Upper lobe of left lung (tissue), 6 donors: ENCODE results near the gene QKI. TPM values are rescaled to one million over a fixed set of nuclear protein-coding genes. Genes with fewer than 3 reads are reported as not detected.
A peak's percentile ranks its signal among the peaks of the same experiment; 100 is the strongest.

Source experiments
- ATAC-seq, 2 donors: fragments of 200-7000 bp; cut with Tn5 transposase; one replicate each; pipeline ENCODE4 v1.9.1; 2022; ENCODE audit warnings: mild to moderate bottlenecking in 2 of 2, moderate library complexity in 2 of 2; ENCODE audit not compliant: low FRiP score in 2 of 2
- DNase-seq, 2 donors: peaks; one replicate each; pipeline ENCODE4 v3.0.0-alpha.2; 2019 to 2020
- H3K27ac ChIP-seq, 4 donors: fragments of 200-600 bp; sonication (generic); one replicate each; pipeline ENCODE4 v1.5.1; 2016 to 2019
- H3K27me3 ChIP-seq, 4 donors: fragments of 200-600 bp; sonication (generic); one replicate each; pipeline ENCODE4 v1.5.1; 2017 to 2019
- H3K36me3 ChIP-seq, 4 donors: fragments of 200-600 bp; sonication (generic); one replicate each; pipeline ENCODE4 v1.5.1; 2016 to 2019
- H3K4me1 ChIP-seq, 4 donors: fragments of 200-600 bp; sonication (generic); one replicate each; pipeline ENCODE4 v1.5.1; 2018 to 2019
- H3K4me3 ChIP-seq, 4 donors: fragments of 200-600 bp; sonication (generic); one replicate each; pipeline ENCODE4 v1.5.1; 2017 to 2019; ENCODE audit warnings: mild to moderate bottlenecking in 2 of 4, moderate library complexity in 1 of 4
- H3K9me3 ChIP-seq, 4 donors: fragments of 200-600 bp; sonication (generic); one replicate each; pipeline ENCODE4 v1.5.1; 2018 to 2019
- CTCF ChIP-seq, 6 experiments: fragments of 450-650 bp in 4 of 6; fragments of 200-600 bp in 2 of 6; sonication (generic) in 2 of 6; IDR thresholded peaks; one replicate each; pipeline ENCODE4 v1.5.1; 2016 to 2019; ENCODE audit warnings: antibody characterized with exemption in 6 of 6
- EP300 ChIP-seq, 4 donors: sonication (generic); formaldehyde crosslinking; IDR thresholded peaks; one replicate each; pipeline ENCODE4 v1.5.1; 2017; ENCODE audit warnings: antibody characterized with exemption in 4 of 4, control low read depth in 2 of 4
- POLR2A ChIP-seq, 4 donors: fragments of 450-650 bp; IDR thresholded peaks; one replicate each; pipeline ENCODE4 v1.5.1; 2016 to 2017; ENCODE audit warnings: antibody characterized with exemption in 4 of 4, mild to moderate bottlenecking in 2 of 4
- POLR2AphosphoS5 ChIP-seq, 2 donors: sonication (generic); formaldehyde crosslinking; IDR thresholded peaks; one replicate each; pipeline ENCODE4 v1.5.1; 2017; ENCODE audit warnings: antibody characterized with exemption in 2 of 2
- WGBS, 2 donors: methylation state at CpG; one replicate each; pipeline ENCODE4 v1.1.5; 2017 to 2018; 5-methylcytosine and 5-hydroxymethylcytosine counted together
- total RNA-seq, 6 donors: library from RNA; depleted of rRNA in 4 of 6; stranded (reverse); fragments of >200 nt in 4 of 6; gene quantifications; one replicate each; pipeline versions ENCODE4 v1.1.0 to v1.2.1, GENCODE V29; 2016 to 2021
- donor health status: DM: no; HTN: no; CAD: no; lungs with moderate emphysema.
- donor health status: DM: no; HTN: yes; CAD: no; lungs with severe emphysema.

QKI gene
- total RNA-seq, result 100 to 1,000 TPM; 181 to 273 (median 226) TPM

DNA sequence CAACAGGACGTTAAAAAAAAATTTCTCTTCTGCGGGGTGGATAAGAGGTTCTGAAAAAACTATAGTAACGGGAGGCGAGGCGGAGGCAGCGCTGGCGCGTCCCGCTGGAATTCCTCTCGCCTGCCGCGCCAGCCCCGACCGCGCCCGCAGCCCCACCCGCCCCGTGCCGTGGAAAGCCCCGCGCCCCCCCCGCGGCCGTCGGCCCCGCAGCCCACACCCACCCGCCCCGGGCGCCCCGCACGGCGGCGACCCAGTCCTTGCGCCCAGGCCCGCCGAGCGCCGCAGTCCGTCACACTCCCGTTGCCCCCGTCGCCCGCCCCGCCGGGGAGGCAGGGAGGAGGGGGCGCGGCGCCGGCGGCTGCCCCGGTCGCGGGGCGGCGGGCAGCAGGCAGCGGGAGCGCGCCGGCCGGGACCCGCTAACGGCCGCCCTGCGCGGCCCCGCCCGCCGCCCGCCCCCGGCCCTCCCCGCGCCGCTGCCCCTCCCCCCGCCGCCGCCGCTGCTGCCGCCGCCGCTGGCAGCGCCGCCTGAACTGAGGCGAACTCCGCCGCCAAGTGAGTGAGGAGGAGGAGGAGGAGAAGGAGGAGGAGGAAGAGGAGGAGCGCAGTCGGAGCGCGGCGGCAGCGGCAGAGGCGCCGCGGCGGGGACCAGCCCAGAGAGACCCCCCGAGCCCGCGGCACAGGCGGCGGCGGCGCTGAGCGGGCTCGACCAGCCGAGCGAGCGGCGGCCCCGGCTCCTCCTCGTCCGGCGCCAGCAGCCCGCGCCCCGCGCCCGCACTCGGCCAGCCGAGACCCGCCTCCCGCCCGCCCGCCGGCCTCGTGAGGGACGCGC is at the start of gene QKI:
Gene QKI (plus strand): TSS at position 602 of the 829 bp plus-strand sequence. CDS start 476 bp downstream, outside the sequence.
- peak; percentile 89 to 96 for DNase-seq
- H3K27ac ChIP-seq, result peak within 1 kb of the TSS; percentile 97 to 100 (median 100)
- H3K36me3 ChIP-seq, result no peaks in the 10 kb centered on the region
- peaks cover 11 to 26% (median 17%) of the 10 kb centered on the region in 4 donors for H3K4me1 ChIP-seq
- peak in 3 of 4 donors; percentile 74 to 91 (median 74) for TF ChIP-seq POLR2A (IDR thresholded peaks at IDR 0.05)
- TF ChIP-seq EP300 (IDR thresholded peaks at IDR 0.05), result peak in 1 of 4 donors; percentile 51
- TF ChIP-seq CTCF (IDR thresholded peaks at IDR 0.05), result peak in 1 of 6 experiments; percentile 22
- peak; percentile 68 to 96 for TF ChIP-seq POLR2AphosphoS5 (IDR thresholded peaks at IDR 0.05)
- peak within 1 kb of the TSS; percentile 66 to 93 (median 86) for H3K4me3 ChIP-seq
- 0 to 2% methylated on average over 2 to 25 of the region's 127 CpGs for WGBS, 2 donors
- no peaks in the 10 kb centered on the region for H3K27me3 ChIP-seq
- no peaks in the 10 kb centered on the region for H3K9me3 ChIP-seq
- ATAC-seq, result peak; percentile 8 to 57

DNA sequence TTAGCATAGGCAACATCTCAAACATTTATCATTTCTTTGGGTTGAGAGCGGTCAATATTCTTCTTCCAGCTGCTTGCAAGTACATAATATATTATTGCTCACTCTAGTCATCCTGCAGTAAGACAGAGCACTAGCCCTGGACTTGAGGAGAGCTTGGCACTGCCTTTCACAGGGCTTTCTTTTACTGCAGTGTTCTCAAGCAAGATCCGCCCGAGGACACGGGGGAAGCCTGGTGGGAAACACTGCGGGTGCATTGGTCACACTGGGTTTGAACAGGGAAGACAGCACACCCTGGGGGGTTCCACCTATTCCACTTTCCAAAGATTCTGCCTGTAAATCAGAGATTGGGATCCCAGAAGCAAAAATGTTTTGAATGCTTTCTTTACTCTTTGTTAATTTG is 48.2 kb upstream of the QKI start:
- no peaks in the 10 kb centered on the region for H3K36me3 ChIP-seq
- DNase-seq (no peak), ATAC-seq (no peak)
- H3K4me3 ChIP-seq, result no peak overlapping the region
- peaks cover 0 to 3% (median 1%) of the 10 kb centered on the region in 4 donors for H3K4me1 ChIP-seq
- TF ChIP-seq POLR2A (IDR thresholded peaks at IDR 0.05) (no peak), EP300 (IDR thresholded peaks at IDR 0.05) (no peak), CTCF (IDR thresholded peaks at IDR 0.05) (no peak), POLR2AphosphoS5 (IDR thresholded peaks at IDR 0.05) (no peak)
- no peak overlapping the region for H3K27ac ChIP-seq
- H3K27me3 ChIP-seq, result no peaks in the 10 kb centered on the region
- 79 to 98% methylated on average over 5 of the region's 5 CpGs for WGBS, 2 donors
- H3K9me3 ChIP-seq, result no peaks in the 10 kb centered on the region

- peak in 1 of 2 donors; percentile 88 for DNase-seq
- H3K9me3 ChIP-seq, result no peaks in the 10 kb centered on the region
- no peaks in the 10 kb centered on the region for H3K36me3 ChIP-seq
- peaks cover 0 to 3% (median 1%) of the 10 kb centered on the region in 4 donors for H3K4me1 ChIP-seq
- H3K27me3 ChIP-seq, result no peaks in the 10 kb centered on the region
- H3K4me3 ChIP-seq, result no peak overlapping the region
- 57 to 63% methylated on average over 6 of the region's 6 CpGs for WGBS, 2 donors
- H3K27ac ChIP-seq, result peak overlapping the region in 1 of 4 donors; percentile 46
- ATAC-seq, result peak; percentile 67 to 95
- TF ChIP-seq EP300 (IDR thresholded peaks at IDR 0.05), result peak in 1 of 4 donors; percentile 71
- no peak for TF ChIP-seq POLR2A (IDR thresholded peaks at IDR 0.05)
- peak; percentile 16 to 60 for TF ChIP-seq POLR2AphosphoS5 (IDR thresholded peaks at IDR 0.05)
- no peak for TF ChIP-seq CTCF (IDR thresholded peaks at IDR 0.05)
Observed at GRCh38 chr6:163367497-163368183, 46.9 kb upstream of the QKI start.

DNA sequence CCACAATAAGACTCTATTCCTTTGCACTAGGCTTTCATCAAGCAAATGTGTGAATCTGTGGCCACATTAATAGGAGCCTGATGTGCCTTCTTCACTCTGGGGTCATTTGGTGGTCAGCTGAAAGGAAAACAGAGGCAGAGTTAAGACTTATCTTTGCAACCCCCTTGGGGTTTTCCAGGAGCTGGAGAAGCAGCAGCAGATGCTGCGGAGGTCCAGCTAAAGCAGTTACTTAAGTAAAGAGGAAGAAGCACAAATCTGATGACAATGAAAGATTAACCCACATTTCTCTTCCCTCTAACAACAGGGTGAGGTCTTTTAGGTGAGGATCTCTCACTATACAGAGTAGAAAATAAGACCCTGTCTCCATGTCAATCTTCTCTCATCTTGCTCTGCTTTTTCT is 45.4 kb upstream of the QKI start:
- peaks cover 0 to 3% (median 1%) of the 10 kb centered on the region in 4 donors for H3K4me1 ChIP-seq
- H3K4me3 ChIP-seq, result no peak overlapping the region
- DNase-seq, result no peak
- H3K27me3 ChIP-seq, result no peaks in the 10 kb centered on the region
- no peaks in the 10 kb centered on the region for H3K36me3 ChIP-seq
- TF ChIP-seq EP300 (IDR thresholded peaks at IDR 0.05), result no peak
- no peak overlapping the region for H3K27ac ChIP-seq
- ATAC-seq, result no peak
- WGBS, 2 donors, result 60 to 87% methylated on average over 1 of the region's 1 CpG
- no peaks in the 10 kb centered on the region for H3K9me3 ChIP-seq
